GM12891 (cell line): ENCODE results near the gene OR1D5.

Source experiments
- DNase-seq: peaks from one replicate; pipeline ENCODE4 v3.0.0; 2011; ENCODE audit warnings: low spot score; ENCODE audit not compliant: insufficient read length
- FAIRE-seq: peaks from 2 replicates; lab custom pipeline; 2011; peaks lifted over from hg19 to GRCh38; lab: Jason Lieb, UNC
- PAX5 ChIP-seq: IDR thresholded peaks from 2 replicates; pipeline ENCODE4 v1.6.1; 2011; ENCODE audit warnings: low read length, moderate library complexity, mild to moderate bottlenecking; ENCODE audit not compliant: insufficient read depth, severe bottlenecking
- POLR2A ChIP-seq: IDR thresholded peaks from 2 replicates; pipeline ENCODE4 v1.6.1; 2011; ENCODE audit warnings: low read depth, low read length, control low read depth
- POLR2AphosphoS5 ChIP-seq: IDR thresholded peaks from 2 replicates; pipeline ENCODE4 v1.6.1; 2011; ENCODE audit warnings: low read depth, low read length, control low read depth
- POU2F2 ChIP-seq: IDR thresholded peaks from 2 replicates; pipeline ENCODE4 v1.6.1; 2011; ENCODE audit warnings: low read depth, mild to moderate bottlenecking, control low read depth, low read length, moderate library complexity
- SPI1 ChIP-seq: IDR thresholded peaks from 2 replicates; pipeline ENCODE4 v1.6.1; 2011; ENCODE audit warnings: low read depth, low read length, control low read depth
- TAF1 ChIP-seq: IDR thresholded peaks from 2 replicates; pipeline ENCODE4 v1.6.1; 2011; ENCODE audit warnings: low read depth, low read length, control low read depth

The OR1D5 gene

DNA sequence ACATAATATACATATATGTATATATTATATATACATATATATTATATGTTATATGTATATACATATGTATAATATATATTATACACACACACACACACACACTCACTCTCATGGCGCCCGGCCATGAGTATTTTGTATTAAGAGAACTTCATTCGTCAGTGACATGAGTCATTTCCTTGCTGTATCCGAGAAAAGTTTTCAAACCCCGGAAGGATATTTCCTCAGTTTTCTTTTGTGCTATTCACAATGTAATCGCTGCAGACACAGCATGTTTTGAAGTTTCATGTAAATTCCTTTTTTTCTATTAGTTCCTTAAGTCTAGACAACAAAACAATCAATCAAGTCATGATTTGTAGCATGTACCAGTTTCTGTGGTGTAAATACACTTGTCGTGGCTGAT, 33.3 kb downstream of the OR1D5 start:
- no peak for TF ChIP-seq SPI1
- TF ChIP-seq POLR2A: no peak
- TF ChIP-seq TAF1: no peak
- TF ChIP-seq PAX5: no peak
- TF ChIP-seq POU2F2: no peak
- no peak for TF ChIP-seq POLR2AphosphoS5
- FAIRE-seq: no peak
- DNase-seq: no peak

GRCh38 chr17:3029213-3029913, 34.0 kb downstream of the OR1D5 start:
- no peak for DNase-seq
- TF ChIP-seq POLR2A (no peak), PAX5 (no peak), POU2F2 (no peak), POLR2AphosphoS5 (no peak), TAF1 (no peak), SPI1 (no peak)
- FAIRE-seq: no peak

DNA sequence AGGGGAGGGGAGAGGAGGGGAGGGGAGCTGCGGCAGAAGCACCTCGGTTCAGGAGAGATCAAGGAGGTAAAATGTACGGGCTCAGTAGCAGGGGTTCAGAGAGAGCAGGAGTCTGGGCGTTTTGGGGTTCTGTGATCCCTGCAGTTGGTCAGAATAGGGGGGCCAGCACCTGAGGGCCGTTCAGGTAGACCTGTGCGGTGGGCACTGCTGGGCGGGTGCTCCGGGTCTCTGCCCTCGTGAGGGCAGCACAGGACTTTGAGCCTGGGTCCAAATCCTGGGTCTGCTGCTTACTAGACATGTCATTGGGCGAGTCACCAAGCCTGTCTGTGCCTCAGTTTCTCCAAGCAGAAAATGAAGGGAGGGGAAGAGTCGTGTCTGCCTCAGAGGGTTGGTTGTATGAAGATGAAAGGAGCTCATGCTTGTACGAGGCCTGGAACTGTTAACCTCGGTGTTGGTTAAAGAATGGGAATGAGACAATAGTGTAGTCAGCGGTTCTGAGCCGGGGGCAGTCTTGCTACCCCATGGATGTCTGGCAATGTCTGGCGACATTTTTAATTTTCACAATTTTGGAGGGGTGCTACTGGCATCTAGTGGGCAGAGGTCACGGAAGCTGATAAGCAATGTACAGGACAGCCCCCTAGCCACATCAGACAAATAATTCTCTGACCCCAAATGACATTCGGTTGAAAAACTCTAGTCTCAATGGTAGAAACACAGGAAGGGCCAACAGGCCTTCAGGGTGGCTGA, 35.4 kb downstream of the OR1D5 start:
- FAIRE-seq: no peak
- TF ChIP-seq TAF1 (no peak), SPI1 (no peak), PAX5 (no peak), POLR2AphosphoS5 (no peak), POLR2A (no peak), POU2F2 (no peak)
- no peak for DNase-seq

DNA sequence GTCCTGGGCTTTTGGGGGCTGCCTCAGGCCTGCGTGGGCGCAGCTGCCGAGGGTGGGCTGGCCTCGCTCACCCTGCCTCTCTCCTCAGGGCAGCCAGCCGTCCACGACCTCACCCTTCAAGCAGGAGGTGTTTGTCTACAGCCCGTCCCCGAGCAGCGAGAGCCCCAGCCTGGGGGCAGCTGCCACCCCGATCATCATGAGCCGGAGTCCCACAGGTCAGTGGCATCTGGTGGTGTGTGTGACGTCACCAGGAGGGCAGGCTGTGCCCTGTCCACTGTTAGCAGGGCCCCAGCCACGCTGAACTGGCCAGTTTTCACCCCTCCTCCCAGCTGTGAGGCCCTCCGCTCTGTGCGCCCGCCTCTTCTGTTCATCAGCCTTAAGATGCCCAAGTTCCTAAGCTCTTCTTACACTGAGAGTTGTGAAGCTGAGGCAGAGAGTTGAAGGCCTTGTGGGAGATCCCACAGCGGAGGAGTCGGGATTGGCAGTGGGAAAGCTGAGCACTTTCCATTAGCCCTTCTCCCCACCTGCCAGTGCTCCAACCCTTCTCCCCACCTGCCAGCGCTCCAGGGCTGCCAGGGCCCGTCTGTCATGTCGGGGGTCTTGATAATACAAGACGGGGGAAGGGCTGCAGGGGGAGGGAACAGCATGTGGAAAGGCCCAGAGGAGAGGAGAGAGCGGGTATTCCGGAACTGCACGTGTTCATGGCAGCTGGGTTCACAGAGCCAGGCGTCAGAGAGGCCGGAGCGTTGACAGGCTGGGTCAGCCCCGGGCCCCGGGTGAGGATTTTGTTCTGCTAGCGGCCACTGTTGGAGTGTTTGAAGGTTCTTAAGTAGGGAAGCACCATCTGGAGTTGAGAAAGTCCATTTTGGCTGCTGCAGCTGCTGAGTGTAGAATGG, 36.3 kb downstream of the OR1D5 start:
- DNase-seq: no peak
- no peak for FAIRE-seq
- no peak for TF ChIP-seq POLR2A
- TF ChIP-seq PAX5: no peak
- TF ChIP-seq TAF1: no peak
- no peak for TF ChIP-seq POLR2AphosphoS5
- TF ChIP-seq SPI1: no peak
- no peak for TF ChIP-seq POU2F2

DNA sequence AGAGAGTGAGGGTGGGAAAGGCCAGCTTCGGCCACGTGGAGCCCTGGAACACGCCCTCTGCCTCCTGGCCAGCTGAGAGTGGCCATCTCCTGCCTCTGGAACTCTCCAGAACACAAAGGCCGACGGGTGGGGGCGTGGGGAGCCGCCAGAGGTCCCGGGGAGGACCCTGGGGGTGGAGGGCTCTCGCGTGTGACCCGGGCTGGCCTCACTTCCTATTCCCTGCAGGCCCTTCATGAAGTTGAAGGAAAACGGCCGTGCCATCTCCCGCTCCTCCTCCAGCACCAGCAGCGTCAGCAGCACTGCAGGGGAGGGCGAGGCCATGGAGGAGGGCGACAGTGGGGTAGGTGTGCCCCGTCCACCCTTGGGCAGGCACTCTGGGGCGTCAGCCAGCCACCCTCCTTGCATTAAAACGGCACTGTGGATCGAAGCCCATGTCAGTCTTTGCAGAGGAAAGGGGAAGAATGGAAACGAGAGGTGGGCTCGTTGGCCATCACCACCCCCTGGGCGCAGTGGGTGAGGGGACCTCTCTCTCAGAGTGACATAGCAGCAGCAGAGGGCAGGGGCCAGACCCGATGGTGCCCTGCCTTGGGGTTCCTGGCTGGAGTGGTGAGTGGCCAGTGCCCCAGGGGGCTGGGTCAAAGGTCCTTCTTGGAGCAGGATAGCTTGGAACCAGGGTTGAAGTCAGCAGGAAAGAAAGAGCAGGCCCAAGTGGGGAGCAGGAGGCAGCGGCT, 37.1 kb downstream of the OR1D5 start:
- no peak for FAIRE-seq
- no peak for TF ChIP-seq TAF1
- no peak for TF ChIP-seq POLR2AphosphoS5
- no peak for TF ChIP-seq POLR2A
- TF ChIP-seq POU2F2: no peak
- no peak for DNase-seq

DNA sequence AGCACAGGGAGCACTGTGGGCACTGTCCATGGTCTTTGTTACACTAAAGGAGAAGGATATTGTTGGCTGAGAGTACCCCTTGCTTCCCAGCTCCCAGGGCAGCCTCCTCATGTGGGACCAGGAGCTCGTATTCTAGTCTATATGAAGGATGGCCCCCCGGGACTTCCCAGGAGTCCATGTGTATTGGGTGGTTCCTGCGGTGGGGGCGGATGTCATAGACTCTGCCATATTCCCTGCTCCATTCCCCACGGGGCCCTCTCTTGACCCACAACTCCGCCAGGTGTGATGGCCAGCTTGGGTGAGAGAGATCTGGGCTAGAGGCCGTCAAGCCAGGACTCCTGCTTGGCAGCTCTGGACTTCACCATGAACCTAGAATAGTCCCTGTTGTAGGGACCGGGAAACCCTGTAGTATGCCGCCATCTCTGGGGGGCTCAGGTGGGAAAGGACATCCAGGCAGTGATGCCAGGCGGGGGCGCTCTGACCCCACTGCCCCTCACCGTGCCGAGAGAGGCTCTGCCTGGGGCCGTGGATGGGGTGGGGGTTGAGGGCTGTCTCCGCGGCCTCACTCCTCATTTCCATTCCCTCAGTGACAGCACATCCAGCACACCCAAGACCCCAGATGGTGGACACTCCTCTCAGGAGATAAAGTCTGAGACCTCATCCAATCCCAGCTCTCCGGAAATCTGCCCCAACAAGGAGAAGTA, 37.8 kb downstream of the OR1D5 start:
- TF ChIP-seq SPI1: no peak
- TF ChIP-seq POLR2A: no peak
- TF ChIP-seq POU2F2: no peak
- TF ChIP-seq PAX5: no peak
- no peak for TF ChIP-seq TAF1
- TF ChIP-seq POLR2AphosphoS5: no peak
- FAIRE-seq: no peak
- DNase-seq: no peak

DNA sequence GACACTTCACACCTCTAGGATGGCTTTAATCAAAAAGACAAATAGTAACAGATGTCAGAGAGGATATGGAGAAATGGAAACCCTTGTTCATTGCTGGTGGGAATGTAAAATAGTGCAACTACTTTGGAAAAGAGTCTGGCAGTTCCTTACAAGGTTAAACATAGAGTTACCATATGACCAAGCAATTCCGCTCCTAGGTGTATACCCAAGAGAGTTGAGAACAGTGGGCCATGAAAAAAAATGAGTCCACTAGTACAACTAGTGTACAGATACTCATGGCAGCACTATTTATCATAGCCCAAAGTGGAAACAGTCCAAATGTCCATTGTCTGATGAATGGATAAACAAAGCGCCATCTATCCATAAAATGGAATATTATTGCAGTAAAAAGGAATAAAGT, 39.1 kb downstream of the OR1D5 start:
- FAIRE-seq: no peak
- TF ChIP-seq POLR2AphosphoS5 (no peak), PAX5 (no peak), TAF1 (no peak), SPI1 (no peak), POLR2A (no peak), POU2F2 (no peak)
- no peak for DNase-seq

GRCh38 chr17:3022197-3022596, 41.2 kb downstream of the OR1D5 start:
- TF ChIP-seq POU2F2 (no peak), TAF1 (no peak), POLR2AphosphoS5 (no peak), POLR2A (no peak), SPI1 (no peak), PAX5 (no peak)
- no peak for FAIRE-seq
- no peak for DNase-seq
